22Rv1 (cell line): Measurements from ENCODE around the gene RANBP17.
"Not testable (repeated sequence)": the region's sequence is repeated elsewhere in the genome, so short reads cannot be mapped to it uniquely, and the experiment has no call there.

Experiments
- H3K27ac ChIP-seq: fragments of 450-650 bp; 2 replicates; pipeline ENCODE4 v1.5.1; 2017
- ZFX ChIP-seq: fragments of 450-650 bp; IDR thresholded peaks from 2 replicates; pipeline ENCODE4 v1.6.1; 2017; ENCODE audit warnings: antibody characterized with exemption, borderline replicate concordance
- TF ChIP-seq, protein P1 (sequence below): fragments of 450-650 bp; IDR thresholded peaks from 2 replicates; pipeline ENCODE4 v1.5.1; 2017; ENCODE audit warnings: mild to moderate bottlenecking

The RANBP17 gene

GRCh38 chr5:171158581-171158980 lies 296.8 kb downstream of the RANBP17 start:
- H3K27ac ChIP-seq = no peak overlapping the region
- TF ChIP-seq, protein P1, sequence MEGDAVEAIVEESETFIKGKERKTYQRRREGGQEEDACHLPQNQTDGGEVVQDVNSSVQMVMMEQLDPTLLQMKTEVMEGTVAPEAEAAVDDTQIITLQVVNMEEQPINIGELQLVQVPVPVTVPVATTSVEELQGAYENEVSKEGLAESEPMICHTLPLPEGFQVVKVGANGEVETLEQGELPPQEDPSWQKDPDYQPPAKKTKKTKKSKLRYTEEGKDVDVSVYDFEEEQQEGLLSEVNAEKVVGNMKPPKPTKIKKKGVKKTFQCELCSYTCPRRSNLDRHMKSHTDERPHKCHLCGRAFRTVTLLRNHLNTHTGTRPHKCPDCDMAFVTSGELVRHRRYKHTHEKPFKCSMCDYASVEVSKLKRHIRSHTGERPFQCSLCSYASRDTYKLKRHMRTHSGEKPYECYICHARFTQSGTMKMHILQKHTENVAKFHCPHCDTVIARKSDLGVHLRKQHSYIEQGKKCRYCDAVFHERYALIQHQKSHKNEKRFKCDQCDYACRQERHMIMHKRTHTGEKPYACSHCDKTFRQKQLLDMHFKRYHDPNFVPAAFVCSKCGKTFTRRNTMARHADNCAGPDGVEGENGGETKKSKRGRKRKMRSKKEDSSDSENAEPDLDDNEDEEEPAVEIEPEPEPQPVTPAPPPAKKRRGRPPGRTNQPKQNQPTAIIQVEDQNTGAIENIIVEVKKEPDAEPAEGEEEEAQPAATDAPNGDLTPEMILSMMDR = no peak
- no peak for TF ChIP-seq ZFX

DNA sequence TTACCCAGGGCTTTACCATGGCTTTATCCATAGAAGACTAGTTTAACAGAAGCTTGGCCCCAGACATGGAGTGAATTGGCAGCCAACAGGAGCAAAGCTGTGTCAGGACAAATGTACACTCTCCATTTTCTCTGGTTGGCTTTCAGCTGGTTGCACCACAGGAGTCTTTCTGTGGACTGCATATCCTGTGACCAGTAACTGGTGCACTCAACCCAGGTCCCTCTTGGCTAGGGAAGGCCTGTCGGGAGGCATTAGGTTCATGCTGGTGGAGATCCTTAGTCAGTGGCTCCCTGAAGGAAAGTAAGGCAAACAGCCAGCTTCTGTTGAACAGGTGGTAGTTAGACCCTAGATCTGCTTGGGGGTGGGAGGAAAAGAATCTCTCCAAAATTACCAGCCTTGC lies 300.3 kb downstream of the RANBP17 start:
- no peak overlapping the region for H3K27ac ChIP-seq
- TF ChIP-seq ZFX = no peak
- TF ChIP-seq, protein P1 = no peak

DNA sequence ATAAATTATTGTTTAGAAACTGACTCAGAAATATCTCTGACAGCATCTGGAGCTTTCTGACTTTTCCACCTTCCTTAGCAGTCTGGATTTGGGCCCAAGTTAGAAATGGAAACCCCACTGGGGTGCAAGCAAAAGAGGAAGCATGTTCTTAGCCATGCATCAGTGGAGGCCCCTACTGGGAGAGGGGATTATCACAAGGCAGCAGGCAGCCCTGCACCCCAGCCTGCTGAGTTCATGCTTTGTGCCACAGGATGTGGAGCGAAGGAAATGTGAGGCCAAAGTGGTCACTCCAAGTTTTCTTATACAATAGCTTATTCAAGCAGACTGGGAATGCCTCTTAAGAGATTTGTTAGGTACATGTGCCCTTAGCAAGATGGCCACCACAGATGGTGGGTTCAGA lies 300.8 kb downstream of the RANBP17 start:
- H3K27ac ChIP-seq = no peak overlapping the region

GRCh38 chr5:171166766-171167165 lies 304.9 kb downstream of the RANBP17 start:
- TF ChIP-seq, protein P1 = no peak
- TF ChIP-seq ZFX = no peak
- no peak overlapping the region for H3K27ac ChIP-seq

More for the DNA sequence above, 300.8 kb downstream of the RANBP17 start:
- no peak for TF ChIP-seq ZFX
- TF ChIP-seq, protein P1 = peak; percentile 38

- H3K27ac ChIP-seq = no peak overlapping the region
- no peak for TF ChIP-seq ZFX
- TF ChIP-seq, protein P1 = no peak
These were observed 306.4 kb downstream of the RANBP17 start for GRCh38 chr5:171168171-171168570.

DNA sequence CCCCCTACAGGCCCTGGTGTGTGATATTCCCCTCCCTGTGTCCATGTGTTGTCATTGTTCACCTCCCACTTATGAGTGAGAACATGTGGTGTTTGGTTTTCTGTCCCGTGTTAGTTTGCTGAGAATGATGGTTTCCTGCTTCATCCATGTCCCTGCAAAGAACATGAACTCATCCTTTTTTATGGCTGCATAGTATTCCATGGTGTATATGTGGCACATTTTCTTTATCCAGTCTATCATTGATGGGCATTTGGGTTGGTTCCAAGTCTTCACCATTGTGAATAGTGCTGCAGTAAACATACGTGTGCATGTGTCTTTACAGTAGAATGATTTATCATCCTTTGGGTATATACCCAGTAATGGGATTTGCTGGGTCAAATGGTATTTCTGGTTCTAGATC lies 313.1 kb downstream of the RANBP17 start:
- not testable (repeated sequence) for H3K27ac ChIP-seq

DNA sequence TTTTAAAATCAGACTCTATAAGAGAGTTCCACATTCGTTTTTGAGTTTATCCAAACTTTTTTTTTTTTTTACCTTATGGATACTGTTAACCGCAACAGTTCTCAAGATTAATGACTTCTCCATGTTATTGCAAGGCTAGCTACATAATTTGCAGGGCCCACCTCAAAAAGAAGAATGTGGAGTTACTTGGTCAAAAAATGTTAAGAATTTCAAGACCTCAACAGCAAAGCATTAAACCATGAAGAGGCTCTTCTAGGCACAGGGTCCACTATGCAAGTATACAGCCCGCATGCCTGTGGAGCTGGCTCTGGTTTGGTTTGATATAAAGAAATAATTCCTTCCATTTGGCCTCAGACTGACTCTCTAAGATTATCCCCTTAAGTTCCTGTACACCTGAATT lies 313.9 kb downstream of the RANBP17 start:
- no peak for TF ChIP-seq ZFX
- TF ChIP-seq, protein P1 = no peak
- no peak overlapping the region for H3K27ac ChIP-seq

- not testable (repeated sequence) for H3K27ac ChIP-seq
These were observed 316.4 kb downstream of the RANBP17 start for GRCh38 chr5:171178190-171178589.
